Vagina (tissue), 2 donors: Measurements from ENCODE around the gene NSUN6.

Source experiments
- POLR2A ChIP-seq, 2 donors: fragments of 450-650 bp; IDR thresholded peaks; one replicate each; pipeline ENCODE4 v1.6.1; 2017; ENCODE audit warnings: antibody characterized with exemption in 2 of 2, mild to moderate bottlenecking in 2 of 2, moderate library complexity in 2 of 2
- POLR2AphosphoS5 ChIP-seq, 2 donors: sonication (generic); formaldehyde crosslinking; IDR thresholded peaks; one replicate each; pipeline ENCODE4 v1.9.0; 2017; ENCODE audit warnings: antibody characterized with exemption in 2 of 2, mild to moderate bottlenecking in 2 of 2, low read depth in 1 of 2; ENCODE audit not compliant: insufficient read depth in 1 of 2
- TF ChIP-seq, protein P1 (sequence below), 3 experiments: fragments of 450-650 bp in 2 of 3; fragments of 200-600 bp in 1 of 3; sonication (generic) in 1 of 3; IDR thresholded peaks; one replicate each; pipeline ENCODE4 v1.5.1; 2017 to 2019; ENCODE audit warnings: antibody characterized with exemption in 3 of 3, mild to moderate bottlenecking in 2 of 3, moderate library complexity in 2 of 3

DNA sequence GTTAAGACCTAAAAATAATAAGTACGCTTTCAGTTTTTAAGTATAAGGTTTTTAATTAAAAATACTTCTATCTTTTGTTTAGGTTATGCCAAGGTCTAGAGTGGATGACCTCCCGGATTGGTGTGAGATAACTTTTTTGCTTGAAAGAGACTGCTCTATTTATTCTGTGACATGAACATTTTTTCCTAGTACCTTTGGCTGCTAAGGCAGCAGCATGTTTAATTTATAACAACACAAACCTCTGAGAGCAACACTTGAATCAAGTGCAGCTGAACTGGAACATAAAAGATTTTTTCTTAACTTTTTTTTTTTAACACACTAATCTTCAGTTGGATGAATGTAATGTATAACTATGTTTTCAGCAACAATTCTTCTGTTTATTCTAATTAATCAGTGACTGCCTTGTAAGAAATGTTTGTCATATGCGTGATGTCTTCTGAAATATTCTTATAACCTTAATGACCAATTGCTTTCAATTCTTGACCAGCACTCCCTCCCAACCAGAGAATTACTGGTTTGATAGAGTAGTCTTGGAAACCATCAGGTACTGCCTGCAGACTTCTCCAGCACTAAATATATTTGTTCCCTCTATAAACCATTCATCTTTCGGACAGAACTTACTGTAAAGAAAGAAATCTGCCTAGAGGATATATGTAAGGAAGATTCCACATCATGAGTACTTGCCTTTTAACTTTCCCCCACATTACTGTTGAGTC, 23.9 kb upstream of the NSUN6 start:
- TF ChIP-seq, protein P1, sequence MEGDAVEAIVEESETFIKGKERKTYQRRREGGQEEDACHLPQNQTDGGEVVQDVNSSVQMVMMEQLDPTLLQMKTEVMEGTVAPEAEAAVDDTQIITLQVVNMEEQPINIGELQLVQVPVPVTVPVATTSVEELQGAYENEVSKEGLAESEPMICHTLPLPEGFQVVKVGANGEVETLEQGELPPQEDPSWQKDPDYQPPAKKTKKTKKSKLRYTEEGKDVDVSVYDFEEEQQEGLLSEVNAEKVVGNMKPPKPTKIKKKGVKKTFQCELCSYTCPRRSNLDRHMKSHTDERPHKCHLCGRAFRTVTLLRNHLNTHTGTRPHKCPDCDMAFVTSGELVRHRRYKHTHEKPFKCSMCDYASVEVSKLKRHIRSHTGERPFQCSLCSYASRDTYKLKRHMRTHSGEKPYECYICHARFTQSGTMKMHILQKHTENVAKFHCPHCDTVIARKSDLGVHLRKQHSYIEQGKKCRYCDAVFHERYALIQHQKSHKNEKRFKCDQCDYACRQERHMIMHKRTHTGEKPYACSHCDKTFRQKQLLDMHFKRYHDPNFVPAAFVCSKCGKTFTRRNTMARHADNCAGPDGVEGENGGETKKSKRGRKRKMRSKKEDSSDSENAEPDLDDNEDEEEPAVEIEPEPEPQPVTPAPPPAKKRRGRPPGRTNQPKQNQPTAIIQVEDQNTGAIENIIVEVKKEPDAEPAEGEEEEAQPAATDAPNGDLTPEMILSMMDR (IDR thresholded peaks at IDR 0.05), result no peak
- TF ChIP-seq POLR2A (IDR thresholded peaks at IDR 0.05) (no peak), POLR2AphosphoS5 (IDR thresholded peaks at IDR 0.05; ENCODE audit: insufficient read depth in 1 of 2, low read depth in 1 of 2) (no peak)
